IPS DF 19.7 (cell line): ENCODE results near the gene DPH7.
A peak's percentile ranks its signal among the peaks of the same experiment; 100 is the strongest.
"Not testable (repeated sequence)": the region's sequence is repeated elsewhere in the genome, so short reads cannot be mapped to it uniquely, and the experiment has no call there.

ENCODE experiments used
- DNase-seq: peaks from one replicate; pipeline ENCODE4 v3.0.0-alpha.2; 2013; ENCODE audit warnings: low read depth, low spot score

Gene DPH7

GRCh38 chr9:137578518-137579258 is at the start of gene DPH7:
TSS of gene DPH7 (minus strand) at chr9:137578925. CDS start at chr9:137578777, 148 bp downstream.
- DNase-seq = peak; percentile 42

GRCh38 chr9:137627406-137627805 is 48.7 kb upstream of the DPH7 start:
- DNase-seq = not testable (repeated sequence)

- DNase-seq = no peak
These were observed 47.7 kb upstream of the DPH7 start for GRCh38 chr9:137626464-137626863.

DNA sequence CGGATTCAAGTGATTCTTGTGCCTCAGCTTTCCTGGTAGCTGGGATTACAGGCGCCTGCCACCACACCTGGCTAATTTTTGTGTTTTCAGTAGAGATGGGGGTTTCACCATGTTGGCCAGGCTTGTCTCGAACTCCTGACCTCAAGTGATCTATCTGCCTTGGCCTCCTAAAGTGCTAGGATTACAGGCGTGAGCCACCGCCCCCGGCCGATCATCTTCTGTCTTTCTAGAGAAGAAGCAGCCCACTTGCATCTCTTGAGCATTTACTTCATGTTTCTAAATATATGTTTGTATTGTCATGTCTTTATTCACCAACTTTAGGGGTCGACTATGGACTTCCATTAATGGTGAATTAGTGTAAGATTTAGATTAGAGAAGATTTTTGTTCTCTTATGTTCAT is 43.5 kb upstream of the DPH7 start:
- not testable (repeated sequence) for DNase-seq

GRCh38 chr9:137621131-137621757 is 42.5 kb upstream of the DPH7 start:
- no peak for DNase-seq

GRCh38 chr9:137620581-137620980 is 41.9 kb upstream of the DPH7 start:
- no peak for DNase-seq

DNA sequence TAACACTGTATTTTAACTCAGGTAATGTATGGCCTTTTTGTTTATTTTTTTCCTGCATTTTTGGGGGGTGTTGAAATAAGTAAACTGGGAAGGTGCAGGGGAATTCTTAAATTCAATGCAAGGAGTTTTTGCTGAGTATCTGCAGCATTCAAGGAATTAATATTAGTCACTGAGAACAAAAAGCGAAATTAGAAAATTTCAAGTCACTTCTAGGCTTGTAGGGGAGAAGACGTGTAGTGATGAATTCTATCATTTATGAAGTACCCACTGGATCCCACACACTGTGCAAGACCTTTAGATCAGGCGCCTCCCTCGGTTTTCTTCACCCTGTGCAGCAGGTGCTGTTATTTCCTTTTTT is 41.3 kb upstream of the DPH7 start:
- DNase-seq = no peak

DNA sequence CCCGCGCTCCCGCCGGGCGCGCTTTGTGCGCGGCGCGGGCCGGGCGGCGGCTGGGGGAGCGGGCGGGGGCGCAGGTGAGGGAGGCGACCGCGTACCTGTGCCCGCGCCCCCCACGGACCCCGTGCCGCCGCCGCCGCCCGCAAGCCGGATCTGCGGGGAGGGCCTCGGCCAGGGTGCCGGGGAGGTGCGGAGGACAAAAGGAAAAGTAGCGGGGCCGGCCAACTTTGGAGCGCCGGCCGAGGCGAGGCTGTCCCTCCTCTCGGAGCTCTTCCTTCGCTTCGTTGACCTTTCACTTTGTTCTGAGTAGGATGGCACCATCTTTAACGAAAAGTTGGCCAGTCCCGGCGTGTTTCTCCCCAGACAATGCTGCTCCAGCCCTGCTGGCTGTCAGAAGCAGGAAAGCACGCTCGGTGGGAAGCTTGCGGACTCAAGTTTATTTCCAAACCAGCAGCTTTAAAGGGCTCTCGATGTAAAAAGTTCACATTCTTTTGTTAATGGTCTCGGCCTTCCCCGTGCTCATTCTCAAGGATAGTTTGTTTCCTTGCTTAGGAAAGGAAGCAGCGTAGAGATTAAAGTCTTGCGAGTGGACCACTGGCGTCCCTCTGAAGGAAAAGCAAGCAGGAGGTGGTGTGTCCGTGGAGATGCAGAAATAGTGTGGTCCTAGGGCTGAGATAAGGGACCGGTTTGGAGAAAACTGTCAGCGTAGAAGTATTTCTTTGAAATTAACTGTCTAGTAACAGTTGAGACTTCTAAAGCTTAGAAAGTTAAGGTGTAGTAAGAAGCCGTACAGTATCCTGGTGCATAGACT is 40.7 kb upstream of the DPH7 start:
- no peak for DNase-seq

GRCh38 chr9:137618105-137619067 is 39.7 kb upstream of the DPH7 start, which contains the start of gene EHMT1:
TSS of gene EHMT1 (plus strand) at chr9:137619005. CDS start at chr9:137619029, 24 bp downstream.
- DNase-seq = no peak

- no peak for DNase-seq
These were observed 36.7 kb upstream of the DPH7 start for GRCh38 chr9:137615387-137615871.

- no peak for DNase-seq
These were observed 36.1 kb upstream of the DPH7 start for GRCh38 chr9:137614631-137615386.

GRCh38 chr9:137613738-137614523 is 35.2 kb upstream of the DPH7 start:
- DNase-seq = no peak

GRCh38 chr9:137613259-137613658 is 34.5 kb upstream of the DPH7 start:
- no peak for DNase-seq

- no peak for DNase-seq
These were observed 34.0 kb upstream of the DPH7 start for GRCh38 chr9:137612741-137613142.

- no peak for DNase-seq
These were observed 33.2 kb upstream of the DPH7 start for GRCh38 chr9:137611623-137612609.

GRCh38 chr9:137610944-137611343 is 32.2 kb upstream of the DPH7 start:
- no peak for DNase-seq

GRCh38 chr9:137607141-137607857 is 28.6 kb upstream of the DPH7 start:
- no peak for DNase-seq

GRCh38 chr9:137606734-137607138 is 28.0 kb upstream of the DPH7 start:
- no peak for DNase-seq
